ENCODE results near the gene PTPN12. TPM values are rescaled to one million over a fixed set of nuclear protein-coding genes. Genes with fewer than 3 reads are reported as not detected.
"Not testable (repeated sequence)": the region's sequence is repeated elsewhere in the genome, so short reads cannot be mapped to it uniquely, and the experiment has no call there.

PTPN12 gene
- polyA plus RNA-seq, 4 donors, result 91.2 to 104 (median 96.8) TPM

DNA sequence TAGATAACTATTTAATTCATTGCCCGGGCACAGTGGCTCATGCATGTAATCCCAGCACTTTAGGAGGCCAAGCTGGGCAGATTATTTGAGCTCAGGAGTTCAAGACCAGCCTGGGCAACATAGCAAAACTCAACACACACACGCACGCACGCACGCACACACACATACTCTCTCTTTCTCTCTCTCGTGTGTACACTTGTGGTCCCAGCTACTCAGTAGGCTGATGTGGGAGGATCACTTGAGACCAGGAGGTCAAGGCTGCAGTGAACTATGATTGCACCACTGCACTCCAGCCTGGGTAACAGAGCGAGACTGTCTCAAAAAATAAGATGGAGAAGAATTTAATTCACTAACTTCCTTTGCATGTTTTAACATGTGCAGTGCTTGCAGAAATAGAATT, 38.1 kb downstream of the PTPN12 start:
- DNase-seq (ENCODE audit: low read depth in 4 of 4, low spot score in 3 of 4), result no peak

GRCh38 chr7:77576856-77577255, 39.8 kb downstream of the PTPN12 start:
- no peak for DNase-seq (ENCODE audit: low read depth in 4 of 4, low spot score in 3 of 4)

DNA sequence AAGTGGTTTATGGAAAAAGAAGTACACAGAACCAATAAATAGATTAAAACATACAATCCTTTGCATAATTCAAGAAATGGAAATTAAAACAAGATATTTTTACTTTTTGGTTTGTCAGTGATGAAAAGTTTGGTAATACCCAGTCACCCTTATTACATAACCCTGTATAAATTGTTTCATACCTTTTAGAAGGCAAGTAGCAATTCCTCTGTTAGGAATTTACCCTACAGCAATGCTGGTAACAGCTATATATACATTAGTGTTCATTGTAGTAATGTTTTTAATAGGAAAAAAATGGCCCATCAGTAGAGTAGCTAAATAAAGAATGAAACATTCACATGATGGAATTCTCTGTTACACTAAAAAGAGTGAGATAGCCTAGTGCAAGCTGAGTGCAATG, 42.7 kb downstream of the PTPN12 start:
- DNase-seq (ENCODE audit: low read depth in 4 of 4, low spot score in 3 of 4), result no peak

DNA sequence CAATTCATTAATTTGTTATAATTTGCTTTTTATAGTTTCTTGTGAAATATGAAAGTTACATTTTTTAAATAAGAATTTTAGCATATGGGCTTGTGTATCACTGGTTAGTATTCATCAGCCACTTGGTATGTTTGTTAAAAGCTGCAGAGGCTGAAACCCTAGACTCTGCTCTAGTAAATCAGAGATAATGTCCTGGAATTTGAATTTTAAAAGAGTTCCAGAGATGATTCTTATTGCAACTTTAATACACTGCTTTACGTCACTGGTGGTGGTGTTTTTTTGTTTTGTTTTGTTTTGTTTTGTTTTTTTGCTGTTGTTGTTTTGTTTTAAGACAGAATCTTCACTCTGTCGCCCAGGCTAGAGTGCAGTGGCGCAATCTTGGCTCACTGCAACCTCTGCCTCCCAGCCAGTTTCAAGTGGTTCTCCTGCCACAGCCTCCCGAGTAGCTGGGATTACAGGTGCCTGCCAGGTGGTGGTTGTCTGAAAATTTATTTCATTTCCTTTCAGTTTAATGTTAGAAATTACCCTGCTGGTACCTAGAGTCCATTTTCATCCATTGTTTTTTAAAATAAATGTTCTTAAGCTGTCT, 43.8 kb downstream of the PTPN12 start:
- no peak for DNase-seq (ENCODE audit: low read depth in 4 of 4, low spot score in 3 of 4)

- DNase-seq (ENCODE audit: low read depth in 4 of 4, low spot score in 3 of 4), result no peak
These were observed 50.2 kb downstream of the PTPN12 start for GRCh38 chr7:77587272-77587671.

DNA sequence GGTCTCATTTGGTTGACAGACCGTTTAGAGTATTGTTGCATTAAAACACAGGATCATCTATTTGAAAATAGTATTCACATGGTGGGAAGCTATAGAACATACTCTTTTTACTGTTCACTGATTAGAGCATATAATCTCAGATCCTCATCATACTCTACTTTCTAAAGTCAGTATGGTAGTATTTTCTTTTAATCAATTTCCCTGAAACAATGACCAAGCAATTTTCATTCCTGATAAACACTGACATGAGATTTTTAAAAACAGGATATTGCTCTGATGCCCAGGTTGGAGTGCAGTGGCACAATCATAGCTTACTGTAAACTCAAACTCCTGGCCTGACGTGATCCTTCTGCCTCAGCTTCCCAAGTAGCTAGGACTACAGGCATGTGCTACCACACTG, 63.9 kb downstream of the PTPN12 start:
- DNase-seq (ENCODE audit: low read depth in 4 of 4, low spot score in 3 of 4), result no peak

DNA sequence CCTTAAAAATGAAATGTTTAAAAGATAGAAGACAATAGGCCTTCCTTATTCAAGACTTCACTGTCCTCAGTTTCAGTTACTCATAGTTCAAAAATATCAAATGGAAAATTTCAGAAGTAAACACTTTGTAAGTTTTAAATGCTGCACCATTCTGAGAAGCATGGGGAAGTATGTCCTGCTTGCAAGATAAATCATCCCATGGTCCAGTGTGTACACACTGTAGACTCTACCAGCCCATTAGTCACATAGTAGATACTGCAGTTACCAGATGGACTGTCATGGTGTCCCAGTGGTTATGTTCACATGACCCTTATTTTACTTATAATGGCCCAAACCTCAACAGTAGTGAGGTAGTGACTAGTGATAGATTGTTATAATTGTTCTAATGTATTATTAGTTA, 69.5 kb downstream of the PTPN12 start:
- DNase-seq (ENCODE audit: low read depth in 4 of 4, low spot score in 3 of 4), result no peak

DNA sequence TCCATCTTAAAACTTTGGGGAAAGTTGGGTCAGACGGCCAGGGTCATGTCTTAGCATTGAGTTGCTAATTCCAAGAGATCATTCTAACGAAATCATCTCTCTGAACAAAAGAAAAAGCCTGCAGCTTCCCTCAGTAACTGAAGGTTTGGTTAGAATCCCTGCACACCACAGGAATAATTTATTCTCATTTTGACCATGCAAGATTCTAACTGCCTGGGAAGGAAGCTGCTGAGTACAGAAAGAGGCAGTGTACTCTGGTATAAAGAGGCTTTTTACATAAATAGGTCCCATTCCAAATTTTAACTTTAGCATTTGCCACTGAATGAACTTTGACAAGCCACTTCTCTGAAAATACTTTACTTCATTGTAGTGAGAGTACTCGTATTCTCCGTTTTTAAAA, 82.2 kb downstream of the PTPN12 start:
- no peak for DNase-seq (ENCODE audit: low read depth in 4 of 4, low spot score in 3 of 4)

- no peak for DNase-seq (ENCODE audit: low read depth in 4 of 4, low spot score in 3 of 4)
These were observed 89.7 kb downstream of the PTPN12 start for GRCh38 chr7:77626586-77627308.

GRCh38 chr7:77627309-77627676, 90.2 kb downstream of the PTPN12 start:
- DNase-seq (ENCODE audit: low read depth in 4 of 4, low spot score in 3 of 4), result no peak

- no peak for DNase-seq (ENCODE audit: low read depth in 4 of 4, low spot score in 3 of 4)
These were observed 92.7 kb downstream of the PTPN12 start for GRCh38 chr7:77629797-77630196.

GRCh38 chr7:77631820-77632219, 94.7 kb downstream of the PTPN12 start:
- DNase-seq (ENCODE audit: low read depth in 4 of 4, low spot score in 3 of 4), result no peak

DNA sequence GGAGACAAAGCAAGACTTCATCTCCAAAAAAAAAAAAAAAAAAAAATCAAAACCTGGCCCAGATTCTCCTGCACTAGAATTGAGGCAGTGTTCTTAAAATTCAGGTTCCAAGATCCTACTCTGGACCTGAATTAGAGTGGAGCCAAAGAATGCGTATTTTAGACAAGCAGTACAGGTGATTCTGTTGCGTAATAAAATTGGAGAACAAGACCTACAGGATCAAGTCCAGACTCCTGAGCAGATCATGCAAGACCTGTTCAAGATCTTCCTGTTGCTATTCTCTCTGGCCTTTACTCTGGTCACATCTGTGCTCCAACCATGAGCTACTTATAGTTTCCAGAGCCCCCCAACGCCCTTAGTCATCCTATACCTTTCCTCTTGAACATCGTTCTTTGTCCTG, 107.7 kb downstream of the PTPN12 start:
- no peak for DNase-seq (ENCODE audit: low read depth in 4 of 4, low spot score in 3 of 4)

DNA sequence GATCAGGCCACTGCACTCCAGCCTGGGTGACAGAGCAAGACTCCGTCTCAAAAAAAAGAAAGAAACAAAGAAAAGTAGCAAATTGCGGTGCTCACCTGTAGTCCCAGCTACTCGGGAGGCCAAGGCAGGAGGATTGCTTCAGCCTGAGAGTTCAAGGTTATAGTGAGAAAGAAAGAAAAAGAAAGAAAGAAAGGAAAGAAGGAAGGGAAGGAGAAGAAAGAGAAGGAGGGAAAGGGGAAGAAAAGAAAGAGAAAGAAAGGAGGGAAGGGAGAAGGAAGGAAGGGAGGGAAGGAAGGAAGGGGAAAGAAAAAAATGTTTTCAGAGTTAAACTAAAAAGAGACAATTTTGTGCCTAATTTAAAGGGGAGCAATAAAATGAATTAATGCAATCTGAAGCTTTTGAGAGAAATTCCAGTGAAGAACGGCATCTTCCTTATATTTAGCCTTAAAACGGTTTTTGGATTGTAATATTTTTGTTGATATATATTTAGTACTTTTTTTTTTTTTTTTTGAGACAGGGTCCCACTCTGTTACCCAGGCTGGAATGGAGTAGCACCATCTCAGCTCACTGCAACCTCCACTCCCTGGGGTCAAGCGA, 111.7 kb downstream of the PTPN12 start:
- DNase-seq (ENCODE audit: low read depth in 4 of 4, low spot score in 3 of 4), result no peak

DNA sequence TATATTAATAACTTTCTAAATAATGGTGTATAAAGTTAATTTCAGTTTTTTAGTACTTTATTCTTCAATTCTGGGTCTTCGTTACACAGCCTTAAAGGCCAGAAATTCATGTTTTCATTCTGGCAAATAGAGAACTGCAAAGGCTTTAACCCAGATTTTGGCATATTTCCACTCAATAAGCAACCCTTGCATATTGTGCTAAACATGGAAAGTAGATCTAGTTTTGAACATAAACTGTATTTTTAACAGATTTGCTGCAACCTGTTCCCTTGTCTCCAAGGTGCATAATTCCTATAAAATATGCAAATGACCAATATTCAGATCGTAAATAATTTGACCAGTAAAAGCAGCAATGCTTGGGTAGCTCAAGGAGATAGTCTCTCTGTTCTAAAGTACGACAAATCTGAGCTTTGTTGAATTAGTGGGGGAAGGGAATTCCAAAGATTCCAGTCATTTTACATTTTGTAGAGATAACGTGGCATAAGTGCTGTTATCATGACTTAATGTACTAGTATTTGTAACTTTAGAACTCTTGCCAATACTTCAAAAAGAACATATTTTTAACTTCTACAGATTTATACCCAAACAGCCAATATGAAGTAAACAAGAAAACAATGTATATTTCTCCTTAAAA, 112.7 kb downstream of the PTPN12 start:
- no peak for DNase-seq (ENCODE audit: low read depth in 4 of 4, low spot score in 3 of 4)

- no peak for DNase-seq (ENCODE audit: low read depth in 4 of 4, low spot score in 3 of 4)
These were observed 114.6 kb downstream of the PTPN12 start for GRCh38 chr7:77651575-77652162.

- DNase-seq (ENCODE audit: low read depth in 4 of 4, low spot score in 3 of 4), result not testable (repeated sequence)
These were observed 115.7 kb downstream of the PTPN12 start for GRCh38 chr7:77652826-77653225.

- DNase-seq (ENCODE audit: low read depth in 4 of 4, low spot score in 3 of 4), result no peak
These were observed 116.5 kb downstream of the PTPN12 start for GRCh38 chr7:77653572-77653971.

DNA sequence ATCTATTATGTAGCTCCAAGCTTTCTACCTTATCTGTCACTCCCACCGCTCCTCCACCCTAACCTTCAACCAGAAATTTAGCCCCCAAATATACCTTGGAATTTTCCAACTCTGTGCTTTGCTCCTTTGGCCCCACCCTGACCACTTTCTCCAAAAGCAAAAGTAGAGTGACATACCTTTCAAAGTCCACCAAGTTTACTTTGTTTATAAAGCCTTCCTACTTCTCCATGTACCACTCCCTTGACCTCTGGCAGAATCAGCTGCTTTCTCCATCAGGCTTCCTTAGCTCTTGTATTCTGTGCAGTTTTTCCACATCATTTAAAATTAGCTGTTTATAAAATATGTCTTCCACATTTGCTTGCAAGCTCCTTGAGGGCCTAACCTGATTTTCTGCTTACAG, 118.3 kb downstream of the PTPN12 start:
- no peak for DNase-seq (ENCODE audit: low read depth in 4 of 4, low spot score in 3 of 4)

- DNase-seq (ENCODE audit: low read depth in 4 of 4, low spot score in 3 of 4), result no peak
These were observed 118.9 kb downstream of the PTPN12 start for GRCh38 chr7:77655836-77656455.

Data from left renal pelvis (tissue), 4 donors.